Stimulated activated CD4-positive, alpha-beta T cell treated with anti-CD3 and anti-CD28 coated beads, Interleukin-15, amount 100 ng/mL, for 48 hours (primary cell): ENCODE measurements around the gene SLC47A2.

Experiments
- DNase-seq, 2 donors: peaks; one replicate each; pipeline ENCODE4 v3.0.0-alpha.2; 2020; ENCODE audit warnings: low read depth in 2 of 2

SLC47A2 gene

GRCh38 chr17:19747159-19747719, 30.9 kb upstream of the SLC47A2 start:
- DNase-seq, result no peak

- DNase-seq, result no peak
Measured at GRCh38 chr17:19746517-19746916, 30.1 kb upstream of the SLC47A2 start.

- peak; percentile 77 to 88 for DNase-seq
Measured at GRCh38 chr17:19744922-19745757, 28.8 kb upstream of the SLC47A2 start.

- DNase-seq, result no peak
Measured at GRCh38 chr17:19744492-19744891, 28.1 kb upstream of the SLC47A2 start.

DNA sequence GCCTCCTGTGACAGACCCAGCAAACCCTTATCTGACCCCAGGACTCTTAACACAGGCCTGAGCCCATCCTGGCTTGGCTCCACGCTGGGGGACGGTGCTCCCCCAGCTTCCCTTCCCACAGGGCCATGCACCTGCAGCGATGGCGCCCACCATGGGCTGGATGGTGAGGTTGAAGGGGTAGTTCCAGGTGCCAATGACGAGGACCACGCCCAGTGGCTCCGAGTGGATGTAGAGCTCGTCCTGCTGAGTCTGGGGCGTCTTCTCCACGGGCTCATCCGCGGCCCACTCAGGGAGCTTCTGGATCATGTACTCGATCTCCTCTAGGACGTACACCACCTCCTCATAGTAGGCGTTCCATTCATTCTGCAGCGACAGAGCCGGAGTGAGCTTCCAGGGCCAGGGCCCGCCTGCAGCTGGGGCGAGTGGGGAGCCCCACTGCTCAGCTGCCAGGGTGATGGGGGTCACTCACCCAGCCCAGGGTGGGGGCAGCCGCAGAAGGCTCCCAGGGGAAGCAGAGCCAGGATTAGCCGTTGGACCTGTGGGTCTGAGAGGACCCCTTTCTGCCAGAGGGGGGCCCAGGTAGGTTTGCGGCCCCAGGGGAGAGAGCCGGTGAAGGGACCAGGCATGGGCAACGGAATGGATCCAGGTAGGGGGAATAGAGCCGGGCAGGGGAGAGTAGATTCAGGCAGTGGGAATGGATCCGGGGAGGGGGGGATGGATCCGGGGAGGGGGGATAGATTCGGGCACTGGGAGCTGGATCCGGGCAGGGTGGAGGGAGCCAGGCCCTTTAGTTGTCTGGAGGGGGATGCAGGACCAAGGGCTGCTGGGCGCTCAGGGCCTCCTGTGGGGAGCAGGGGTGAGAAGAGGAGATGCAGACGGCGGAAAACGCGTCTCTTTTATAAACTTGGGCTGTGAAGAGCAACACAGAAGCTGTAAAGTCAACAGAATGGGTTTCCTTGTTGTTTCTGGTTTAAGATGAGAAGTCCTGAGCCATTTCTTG, 27.0 kb upstream of the SLC47A2 start:
- no peak for DNase-seq

- no peak for DNase-seq
Measured at GRCh38 chr17:19742495-19742894, 26.1 kb upstream of the SLC47A2 start.

DNA sequence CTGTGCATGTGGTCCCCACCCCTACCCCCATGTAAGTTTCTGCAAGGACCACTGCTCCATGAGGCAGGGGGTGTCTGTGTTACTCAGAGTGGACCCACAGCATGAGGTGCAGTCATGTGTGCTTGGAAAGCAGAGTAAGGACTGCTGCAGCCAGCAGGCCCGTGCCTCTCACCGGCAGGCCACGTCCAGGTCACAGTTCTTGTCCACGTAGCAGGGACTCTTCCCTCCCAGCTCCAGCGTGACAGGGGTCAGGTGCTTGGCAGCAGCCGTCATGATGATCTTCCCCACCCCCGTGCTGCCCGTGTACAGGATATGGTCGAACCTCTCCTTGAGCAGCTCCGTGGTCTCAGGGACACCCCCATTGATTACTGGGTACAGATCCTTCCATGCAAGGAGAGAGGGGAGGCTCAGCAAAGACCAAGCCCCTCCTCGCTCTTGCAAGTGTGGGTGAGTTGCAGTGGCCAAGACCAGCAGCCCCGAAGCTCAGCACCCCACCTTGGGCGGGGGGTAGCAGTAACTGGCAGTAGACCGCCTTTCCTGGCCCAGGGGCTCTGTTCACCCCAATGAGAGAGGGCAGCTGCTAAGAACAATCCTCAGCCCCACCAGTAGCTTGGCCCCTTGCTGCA, 25.6 kb upstream of the SLC47A2 start:
- DNase-seq, result no peak

DNA sequence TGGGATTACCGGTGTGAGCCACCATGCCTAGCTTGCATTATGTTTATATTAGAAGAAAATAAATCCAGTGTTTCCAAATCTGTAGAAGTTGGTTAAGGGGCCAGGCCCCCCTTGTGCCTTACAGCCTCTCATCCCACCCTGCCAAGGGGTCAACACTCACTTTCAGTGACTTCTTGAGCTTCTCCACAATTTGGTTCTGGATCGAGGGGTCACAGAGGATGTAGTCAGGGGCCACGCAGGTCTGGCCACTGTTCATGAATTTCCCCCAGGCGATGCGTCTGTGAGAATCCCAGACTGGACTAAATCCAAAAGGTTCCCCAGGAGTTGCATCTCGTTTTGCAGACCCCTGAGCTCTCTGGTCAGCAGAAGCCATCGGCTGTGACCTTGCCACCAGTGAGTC, 24.5 kb upstream of the SLC47A2 start:
- no peak for DNase-seq

- no peak for DNase-seq
Measured at GRCh38 chr17:19739241-19740201, 23.1 kb upstream of the SLC47A2 start.

DNA sequence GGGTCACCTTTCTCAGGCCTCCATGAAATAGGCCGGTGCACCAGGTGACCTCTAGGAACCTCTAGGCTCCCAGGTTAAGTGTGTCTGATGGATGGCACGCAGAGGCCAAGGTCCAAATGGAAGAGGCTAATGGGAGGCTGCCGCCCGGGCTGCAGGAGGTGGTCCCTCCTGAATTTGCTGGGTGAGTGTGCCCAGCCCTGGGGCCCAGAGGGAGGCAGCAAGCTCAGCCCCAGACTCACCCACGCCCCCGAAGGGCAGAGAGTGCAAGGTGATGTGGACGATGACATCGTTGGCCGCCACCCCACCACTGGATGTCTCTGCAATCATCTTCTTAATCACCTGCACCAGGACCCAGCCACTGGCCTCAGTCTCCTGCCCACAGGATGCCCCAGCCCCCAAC, 22.4 kb upstream of the SLC47A2 start:
- no peak for DNase-seq

DNA sequence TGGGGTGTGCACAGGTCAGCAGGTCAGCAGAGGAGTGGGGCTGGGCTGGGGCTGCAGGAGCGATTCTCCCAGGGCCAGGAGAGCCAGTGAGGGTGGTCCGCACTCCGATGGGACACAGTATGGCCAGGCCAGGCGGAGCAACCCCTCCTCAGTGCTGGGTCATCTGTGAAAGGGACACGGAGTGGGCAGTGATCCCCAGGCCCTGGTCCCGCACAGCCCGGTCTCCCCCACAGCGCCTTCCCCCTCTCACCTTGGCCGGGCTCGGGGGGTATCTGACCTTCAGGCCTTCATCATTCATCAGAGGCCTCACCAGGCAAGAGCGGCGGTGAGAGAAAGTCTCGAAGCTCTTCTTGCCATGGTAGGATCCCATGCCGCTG, 21.7 kb upstream of the SLC47A2 start:
- DNase-seq, result no peak

DNA sequence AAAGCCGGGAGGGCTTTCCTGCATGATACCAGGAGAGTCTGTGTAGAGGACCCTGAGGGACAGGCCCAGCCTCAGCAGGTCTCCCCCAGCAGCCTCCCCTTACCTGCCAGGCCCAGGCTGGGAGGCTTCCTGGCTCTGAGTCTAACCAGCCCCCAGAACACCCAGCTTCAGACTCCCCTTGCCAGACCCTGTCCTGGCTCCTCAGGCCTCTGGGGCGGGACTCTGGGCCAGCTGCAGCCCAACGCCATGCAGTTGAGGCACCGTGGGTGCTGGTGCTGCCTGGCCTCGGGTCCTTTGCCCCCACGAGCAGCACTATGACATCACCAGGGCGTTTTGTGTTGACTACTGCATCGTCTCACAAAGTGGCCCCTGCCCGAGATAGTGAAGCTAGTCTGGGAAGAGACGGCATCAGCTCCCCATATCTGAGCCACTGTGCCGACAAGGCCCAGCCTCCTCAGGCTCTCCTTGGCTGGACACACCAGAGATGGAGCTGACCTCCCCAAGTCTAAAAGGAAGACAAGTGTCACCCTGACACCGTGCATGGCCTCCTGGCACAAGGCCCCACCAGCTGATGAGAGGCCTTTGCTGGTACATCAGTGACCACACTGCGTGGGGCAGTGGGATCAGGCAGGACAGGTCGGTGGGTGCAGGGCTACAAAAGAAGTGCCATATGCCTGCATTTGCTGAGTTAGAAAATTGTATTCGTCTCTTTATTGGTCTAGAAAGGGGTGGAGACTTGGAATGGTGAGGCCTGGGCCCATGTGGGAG, 21.1 kb upstream of the SLC47A2 start:
- no peak for DNase-seq

GRCh38 chr17:19736071-19736470, 19.7 kb upstream of the SLC47A2 start:
- DNase-seq, result no peak

- DNase-seq, result no peak
Measured at GRCh38 chr17:19733953-19734526, 17.7 kb upstream of the SLC47A2 start.

- DNase-seq, result no peak
Measured at GRCh38 chr17:19731626-19732025, 15.2 kb upstream of the SLC47A2 start.

DNA sequence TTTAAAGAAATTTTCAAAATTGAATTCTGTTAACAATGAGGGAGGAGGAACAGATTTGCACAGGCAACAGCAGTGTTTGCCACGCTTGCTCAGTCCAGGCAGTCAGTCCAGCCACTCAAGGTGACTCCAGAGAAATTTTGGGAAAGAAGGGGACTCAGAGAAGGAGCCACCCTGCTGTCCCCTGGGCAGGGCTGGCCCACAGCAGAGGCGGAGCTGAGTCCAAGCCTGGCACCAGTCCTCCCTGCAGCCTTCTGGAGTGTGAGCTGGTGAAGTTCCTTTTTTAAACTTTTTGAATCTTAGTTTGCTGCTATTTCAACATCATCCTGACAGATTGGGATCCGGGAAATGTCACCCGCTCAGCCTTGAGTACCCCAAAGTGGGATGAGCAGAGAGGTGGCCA, 14.5 kb upstream of the SLC47A2 start:
- no peak for DNase-seq

- DNase-seq, result no peak
Measured at GRCh38 chr17:19729900-19730299, 13.5 kb upstream of the SLC47A2 start.

DNA sequence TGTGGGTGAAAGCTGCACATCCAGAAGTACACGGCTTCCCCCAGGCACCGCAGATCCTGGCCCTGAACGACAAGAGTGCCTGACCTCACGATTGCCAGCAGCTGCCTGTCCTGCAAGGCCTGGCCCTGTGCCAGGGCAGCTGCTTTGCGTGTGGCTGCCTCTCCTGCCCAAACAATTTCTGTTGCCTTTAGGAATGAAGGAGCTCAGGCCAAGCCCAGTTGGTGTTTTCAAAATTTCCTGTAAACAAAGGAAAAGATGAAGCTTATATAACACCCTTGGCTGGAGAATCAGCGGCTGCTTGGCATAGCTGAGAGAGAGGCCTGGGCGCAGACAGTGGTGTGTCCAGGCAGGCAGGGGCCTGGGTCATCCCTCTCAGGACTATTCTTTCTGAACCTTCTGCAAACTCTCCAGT, 11.7 kb upstream of the SLC47A2 start:
- no peak for DNase-seq

GRCh38 chr17:19727501-19728078, 11.2 kb upstream of the SLC47A2 start:
- DNase-seq, result no peak
